ENCODE data around the gene MDC1. TPM values are rescaled to one million over a fixed set of nuclear protein-coding genes. Genes with fewer than 3 reads are reported as not detected.

The MDC1 gene
- total and polyA plus RNA-seq, 2 of the 13 experiments (the other 11 are each of a cell fraction or from before 2014, with no cell fraction given): 8.4 to 14.0 TPM

- TF ChIP-seq PAWR (CRISPR knock-in tag; IDR thresholded peaks at IDR 0.05; ENCODE audit: borderline replicate concordance) (no peak), ZNF788 (CRISPR knock-in tag; IDR thresholded peaks at IDR 0.05; ENCODE audit: borderline replicate concordance) (peak; percentile 79), BORCS8-MEF2B (CRISPR knock-in tag; IDR thresholded peaks at IDR 0.05) (peak; percentile 62; the same call in 1 of the 2 replicates), SKI (IDR thresholded peaks at IDR 0.05; ENCODE audit: partially characterized antibody) (peak; percentile 39), ZNF235 (CRISPR knock-in tag; IDR thresholded peaks at IDR 0.05; ENCODE audit: borderline replicate concordance) (0 out of 2 replicates have a peak, but pooled peaks have one; percentile 27), U2AF2 (IDR thresholded peaks at IDR 0.05; ENCODE audit: low read depth, low read length) (no peak; the same call in 1 of the 2 replicates), ZFAT (CRISPR knock-in tag; conservative IDR thresholded peaks at IDR 0.05) (no peak), CENPX (CRISPR knock-in tag; IDR thresholded peaks at IDR 0.05) (no peak), DNMT1 (CRISPR knock-in tag; IDR thresholded peaks at IDR 0.05) (0 out of 2 replicates have a peak, but pooled peaks have one; percentile 66), MLLT10 (CRISPR knock-in tag; IDR thresholded peaks at IDR 0.05) (no peak), GABPB1 (CRISPR knock-in tag; IDR thresholded peaks at IDR 0.05) (peak; percentile 74), PHB2 (IDR thresholded peaks at IDR 0.05; ENCODE audit: partially characterized antibody) (no peak), ZZZ3 (CRISPR knock-in tag; IDR thresholded peaks at IDR 0.05; ENCODE audit: borderline replicate concordance) (0 out of 2 replicates have a peak, but pooled peaks have one; percentile 20), ZNF614 (CRISPR knock-in tag; IDR thresholded peaks at IDR 0.05; ENCODE audit: borderline replicate concordance) (no peak), PITX1 (CRISPR knock-in tag; IDR thresholded peaks at IDR 0.05) (peak; percentile 49; the same call in 1 of the 2 replicates), GTF2F1 (IDR thresholded peaks at IDR 0.05; ENCODE audit: low read length) (no peak), CSRNP2 (CRISPR knock-in tag; conservative IDR thresholded peaks at IDR 0.05; ENCODE audit: low read depth) (no peak), KLF6 (CRISPR knock-in tag; IDR thresholded peaks at IDR 0.05) (peak; percentile 90), ZNF792 (CRISPR knock-in tag; IDR thresholded peaks at IDR 0.05) (peak; percentile 50), ZNF564 (CRISPR knock-in tag; IDR thresholded peaks at IDR 0.05) (0 out of 2 replicates have a peak, but pooled peaks have one; percentile 81), ZNF678 (CRISPR knock-in tag; IDR thresholded peaks at IDR 0.05) (no peak; the same call in 1 of the 2 replicates)
- TF ChIP-seq, protein P1, sequence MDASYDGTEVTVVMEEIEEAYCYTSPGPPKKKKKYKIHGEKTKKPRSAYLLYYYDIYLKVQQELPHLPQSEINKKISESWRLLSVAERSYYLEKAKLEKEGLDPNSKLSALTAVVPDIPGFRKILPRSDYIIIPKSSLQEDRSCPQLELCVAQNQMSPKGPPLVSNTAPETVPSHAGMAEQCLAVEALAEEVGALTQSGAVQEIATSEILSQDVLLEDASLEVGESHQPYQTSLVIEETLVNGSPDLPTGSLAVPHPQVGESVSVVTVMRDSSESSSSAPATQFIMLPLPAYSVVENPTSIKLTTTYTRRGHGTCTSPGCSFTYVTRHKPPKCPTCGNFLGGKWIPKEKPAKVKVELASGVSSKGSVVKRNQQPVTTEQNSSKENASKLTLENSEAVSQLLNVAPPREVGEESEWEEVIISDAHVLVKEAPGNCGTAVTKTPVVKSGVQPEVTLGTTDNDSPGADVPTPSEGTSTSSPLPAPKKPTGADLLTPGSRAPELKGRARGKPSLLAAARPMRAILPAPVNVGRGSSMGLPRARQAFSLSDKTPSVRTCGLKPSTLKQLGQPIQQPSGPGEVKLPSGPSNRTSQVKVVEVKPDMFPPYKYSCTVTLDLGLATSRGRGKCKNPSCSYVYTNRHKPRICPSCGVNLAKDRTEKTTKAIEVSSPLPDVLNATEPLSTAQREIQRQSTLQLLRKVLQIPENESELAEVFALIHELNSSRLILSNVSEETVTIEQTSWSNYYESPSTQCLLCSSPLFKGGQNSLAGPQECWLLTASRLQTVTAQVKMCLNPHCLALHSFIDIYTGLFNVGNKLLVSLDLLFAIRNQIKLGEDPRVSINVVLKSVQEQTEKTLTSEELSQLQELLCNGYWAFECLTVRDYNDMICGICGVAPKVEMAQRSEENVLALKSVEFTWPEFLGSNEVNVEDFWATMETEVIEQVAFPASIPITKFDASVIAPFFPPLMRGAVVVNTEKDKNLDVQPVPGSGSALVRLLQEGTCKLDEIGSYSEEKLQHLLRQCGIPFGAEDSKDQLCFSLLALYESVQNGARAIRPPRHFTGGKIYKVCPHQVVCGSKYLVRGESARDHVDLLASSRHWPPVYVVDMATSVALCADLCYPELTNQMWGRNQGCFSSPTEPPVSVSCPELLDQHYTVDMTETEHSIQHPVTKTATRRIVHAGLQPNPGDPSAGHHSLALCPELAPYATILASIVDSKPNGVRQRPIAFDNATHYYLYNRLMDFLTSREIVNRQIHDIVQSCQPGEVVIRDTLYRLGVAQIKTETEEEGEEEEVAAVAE (CRISPR knock-in tag; IDR thresholded peaks at IDR 0.05; ENCODE audit: borderline replicate concordance): no peak
- TF ChIP-seq, protein P2, sequence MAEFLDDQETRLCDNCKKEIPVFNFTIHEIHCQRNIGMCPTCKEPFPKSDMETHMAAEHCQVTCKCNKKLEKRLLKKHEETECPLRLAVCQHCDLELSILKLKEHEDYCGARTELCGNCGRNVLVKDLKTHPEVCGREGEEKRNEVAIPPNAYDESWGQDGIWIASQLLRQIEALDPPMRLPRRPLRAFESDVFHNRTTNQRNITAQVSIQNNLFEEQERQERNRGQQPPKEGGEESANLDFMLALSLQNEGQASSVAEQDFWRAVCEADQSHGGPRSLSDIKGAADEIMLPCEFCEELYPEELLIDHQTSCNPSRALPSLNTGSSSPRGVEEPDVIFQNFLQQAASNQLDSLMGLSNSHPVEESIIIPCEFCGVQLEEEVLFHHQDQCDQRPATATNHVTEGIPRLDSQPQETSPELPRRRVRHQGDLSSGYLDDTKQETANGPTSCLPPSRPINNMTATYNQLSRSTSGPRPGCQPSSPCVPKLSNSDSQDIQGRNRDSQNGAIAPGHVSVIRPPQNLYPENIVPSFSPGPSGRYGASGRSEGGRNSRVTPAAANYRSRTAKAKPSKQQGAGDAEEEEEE (CRISPR knock-in tag; IDR thresholded peaks at IDR 0.05; ENCODE audit: borderline replicate concordance): peak; percentile 80; the same call in 1 of the 2 replicates
These were observed 4.3 kb upstream of the MDC1 start (continued) for GRCh38 chr6:30721198-30722024.

All from HepG2 (cell line).